Lung (tissue), 12 donors: Measurements from ENCODE around the gene CDK5RAP2. TPM values are rescaled to one million over a fixed set of nuclear protein-coding genes. Genes with fewer than 3 reads are reported as not detected.
A peak's percentile ranks its signal among the peaks of the same experiment; 100 is the strongest.

Experiments
- ATAC-seq: fragments of 200-7000 bp; cut with Tn5 transposase; one replicate; pipeline ENCODE4 v1.9.1; 2020; ENCODE audit warnings: moderate number of reproducible peaks; ENCODE audit not compliant: insufficient read depth, low FRiP score
- DNase-seq, 3 donors: peaks; one replicate each; pipeline ENCODE4 v3.0.0-alpha.2; 2013 to 2017
- H3K27ac ChIP-seq, 2 donors: one replicate each; pipeline ENCODE4 v1.5.1; 2013; ENCODE audit warnings: mild to moderate bottlenecking in 2 of 2, moderate library complexity in 2 of 2, control low read depth in 1 of 2, inconsistent platforms in 1 of 2, low read depth in 1 of 2, low read length in 1 of 2
- H3K27me3 ChIP-seq, 3 donors: one replicate each; pipeline ENCODE4 v1.5.1; 2013; ENCODE audit warnings: low read length in 2 of 3; ENCODE audit not compliant: control insufficient read depth in 3 of 3, insufficient read depth in 3 of 3
- H3K36me3 ChIP-seq, 4 donors: one replicate each; pipeline ENCODE4 v1.5.1; 2013; ENCODE audit warnings: low read length in 4 of 4, mild to moderate bottlenecking in 1 of 4, moderate library complexity in 1 of 4; ENCODE audit not compliant: control insufficient read depth in 4 of 4, insufficient read depth in 4 of 4
- H3K4me1 ChIP-seq, 5 donors: one replicate each; pipeline ENCODE4 v1.5.1; 2013; ENCODE audit warnings: low read length in 5 of 5, mild to moderate bottlenecking in 2 of 5, moderate library complexity in 1 of 5; ENCODE audit not compliant: control insufficient read depth in 5 of 5, insufficient read depth in 5 of 5
- H3K4me3 ChIP-seq: one replicate; pipeline ENCODE4 v1.5.1; 2013; ENCODE audit warnings: mild to moderate bottlenecking, control low read depth, moderate library complexity
- H3K9ac ChIP-seq, 2 donors: one replicate each; pipeline ENCODE4 v1.5.1; 2013; ENCODE audit warnings: low read length in 2 of 2, control low read depth in 1 of 2; ENCODE audit not compliant: insufficient read depth in 1 of 2
- H3K9me3 ChIP-seq, 4 donors: one replicate each; pipeline ENCODE4 v1.5.1; 2013; ENCODE audit warnings: low read length in 3 of 4, mild to moderate bottlenecking in 1 of 4, moderate library complexity in 1 of 4; ENCODE audit not compliant: control insufficient read depth in 4 of 4, insufficient read depth in 3 of 4
- WGBS, 2 donors: extraction: QIAGEN DNeasy Blood & Tissue Kit; methylation state at CpG; one replicate each; pipeline ENCODE4 v1.1.7; 2013; 5-methylcytosine and 5-hydroxymethylcytosine counted together
- polyA plus RNA-seq, 2 donors: library from polyadenylated mRNA; stranded (reverse); fragments of 200-250 nt; gene quantifications; one replicate each; pipeline ENCODE4 v1.2.1, GENCODE V29; 2013
- total RNA-seq, 2 donors: library from RNA; depleted of rRNA in 1 of 2; stranded (reverse); fragments of >200 nt in 1 of 2; gene quantifications; one replicate each; pipeline ENCODE4 v1.2.1, GENCODE V29; 2014 to 2021
- TF ChIP-seq, protein P1 (sequence below): IDR thresholded peaks from 2 replicates; pipeline ENCODE4 v1.5.1; 2012; ENCODE audit warnings: mild to moderate bottlenecking; ENCODE audit errors: control extremely low read depth, extremely low read depth
- donor health status: control.
- donor health status: control.
- donor health status: Bipolar disorder and iron deficiency.
- donor health status: healthy.
- donor health status: DM: yes; HTN: yes; CAD: no.

Gene CDK5RAP2
- total and polyA plus RNA-seq, 4 donors: 25.6 to 65.7 (median 35.9) TPM

DNA sequence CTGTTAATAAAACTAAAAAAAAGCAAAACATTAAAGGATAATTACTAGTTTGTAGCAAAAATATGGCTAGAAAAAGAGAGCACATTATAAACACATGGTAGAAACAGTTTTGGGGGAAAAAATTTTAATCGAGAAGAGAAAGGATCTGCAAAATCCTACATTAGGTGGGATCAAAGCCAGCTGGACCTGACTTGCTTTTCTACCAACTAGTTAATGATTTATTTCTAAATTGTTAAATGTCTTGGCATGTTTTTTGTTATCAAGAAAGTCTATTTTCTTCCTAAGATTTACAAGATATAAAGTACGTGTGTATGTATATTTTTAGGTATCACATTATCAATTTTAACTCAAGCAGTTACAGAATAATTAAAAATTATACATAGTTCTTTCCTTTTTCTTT lies 47.1 kb upstream of the CDK5RAP2 start:
- no peaks in the 10 kb centered on the region for H3K9me3 ChIP-seq
- no peak overlapping the region for H3K9ac ChIP-seq
- peak in 1 of 3 donors; percentile 33 for DNase-seq
- TF ChIP-seq, protein P1, sequence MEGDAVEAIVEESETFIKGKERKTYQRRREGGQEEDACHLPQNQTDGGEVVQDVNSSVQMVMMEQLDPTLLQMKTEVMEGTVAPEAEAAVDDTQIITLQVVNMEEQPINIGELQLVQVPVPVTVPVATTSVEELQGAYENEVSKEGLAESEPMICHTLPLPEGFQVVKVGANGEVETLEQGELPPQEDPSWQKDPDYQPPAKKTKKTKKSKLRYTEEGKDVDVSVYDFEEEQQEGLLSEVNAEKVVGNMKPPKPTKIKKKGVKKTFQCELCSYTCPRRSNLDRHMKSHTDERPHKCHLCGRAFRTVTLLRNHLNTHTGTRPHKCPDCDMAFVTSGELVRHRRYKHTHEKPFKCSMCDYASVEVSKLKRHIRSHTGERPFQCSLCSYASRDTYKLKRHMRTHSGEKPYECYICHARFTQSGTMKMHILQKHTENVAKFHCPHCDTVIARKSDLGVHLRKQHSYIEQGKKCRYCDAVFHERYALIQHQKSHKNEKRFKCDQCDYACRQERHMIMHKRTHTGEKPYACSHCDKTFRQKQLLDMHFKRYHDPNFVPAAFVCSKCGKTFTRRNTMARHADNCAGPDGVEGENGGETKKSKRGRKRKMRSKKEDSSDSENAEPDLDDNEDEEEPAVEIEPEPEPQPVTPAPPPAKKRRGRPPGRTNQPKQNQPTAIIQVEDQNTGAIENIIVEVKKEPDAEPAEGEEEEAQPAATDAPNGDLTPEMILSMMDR: no peak
- peaks cover 0 to 4% (median 1%) of the 10 kb centered on the region in 5 donors for H3K4me1 ChIP-seq
- no peak for ATAC-seq
- H3K4me3 ChIP-seq: no peak overlapping the region
- no peak overlapping the region for H3K27ac ChIP-seq
- H3K27me3 ChIP-seq: no peaks in the 10 kb centered on the region
- no peaks in the 10 kb centered on the region for H3K36me3 ChIP-seq
- WGBS, 2 donors: 71 to 77% methylated on average over 2 of the region's 2 CpGs

DNA sequence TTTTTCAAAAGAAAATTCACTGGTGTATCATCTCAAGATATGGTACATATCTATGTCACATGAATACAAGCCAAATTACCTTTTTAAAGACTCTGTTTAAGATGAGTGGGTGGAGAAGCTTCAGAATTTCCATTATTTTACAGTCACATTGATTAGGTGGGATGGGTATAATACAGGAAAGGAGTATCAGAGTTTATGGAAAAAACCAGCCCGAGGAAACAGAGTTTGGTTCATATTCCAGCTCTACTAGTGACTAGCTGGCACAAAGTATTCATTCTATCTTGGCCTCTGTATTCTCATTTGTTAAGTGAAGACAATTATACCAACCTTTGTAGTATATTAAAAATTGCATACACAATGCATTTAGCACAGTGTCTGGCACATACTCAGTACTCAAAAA lies 46.5 kb upstream of the CDK5RAP2 start:
- WGBS, 2 donors: 83 to 97% methylated on average over 1 of the region's 1 CpG
- no peak overlapping the region for H3K27ac ChIP-seq

DNA sequence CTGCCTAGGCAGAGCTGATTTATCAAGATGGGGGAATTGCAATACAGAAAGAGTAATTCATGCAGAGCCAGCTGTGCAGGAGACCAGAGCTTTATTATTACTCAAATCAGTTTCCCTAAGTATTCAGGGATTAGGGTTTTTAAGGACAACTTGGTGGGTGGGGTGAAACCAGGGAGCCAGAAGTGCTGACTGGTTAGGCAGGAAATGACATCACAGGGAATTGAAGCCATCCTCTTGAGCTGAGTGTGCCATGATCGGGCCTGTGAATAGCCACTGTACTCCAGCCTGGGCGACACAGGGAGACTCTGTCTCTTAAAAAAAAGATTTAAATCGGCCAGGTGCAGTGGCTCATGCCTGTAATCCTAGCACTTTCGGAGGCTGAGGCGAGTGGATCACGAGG lies 45.3 kb upstream of the CDK5RAP2 start:
- Histone ChIP-seq H3K27me3 (no peaks in the 10 kb centered on the region), H3K36me3 (peaks cover 0 to 5% (median 0%) of the 10 kb centered on the region in 4 donors), H3K4me3 (no peak overlapping the region), H3K27ac (no peak overlapping the region), H3K4me1 (peaks cover 0 to 4% (median 1%) of the 10 kb centered on the region in 5 donors), H3K9ac (no peak overlapping the region), H3K9me3 (no peaks in the 10 kb centered on the region)
- DNase-seq: no peak
- 89 to 90% methylated on average over 6 of the region's 6 CpGs for WGBS, 2 donors
- TF ChIP-seq, protein P1: no peak
- ATAC-seq: no peak

More for the DNA sequence above, 46.5 kb upstream of the CDK5RAP2 start:
- ATAC-seq (no peak), DNase-seq (peak in 1 of 3 donors; percentile 6)
- TF ChIP-seq, protein P1: no peak
- Histone ChIP-seq H3K36me3 (peaks cover 0 to 5% (median 0%) of the 10 kb centered on the region in 4 donors), H3K9me3 (no peaks in the 10 kb centered on the region), H3K4me3 (no peak overlapping the region), H3K9ac (no peak overlapping the region), H3K4me1 (peaks cover 0 to 4% (median 1%) of the 10 kb centered on the region in 5 donors), H3K27me3 (no peaks in the 10 kb centered on the region)

DNA sequence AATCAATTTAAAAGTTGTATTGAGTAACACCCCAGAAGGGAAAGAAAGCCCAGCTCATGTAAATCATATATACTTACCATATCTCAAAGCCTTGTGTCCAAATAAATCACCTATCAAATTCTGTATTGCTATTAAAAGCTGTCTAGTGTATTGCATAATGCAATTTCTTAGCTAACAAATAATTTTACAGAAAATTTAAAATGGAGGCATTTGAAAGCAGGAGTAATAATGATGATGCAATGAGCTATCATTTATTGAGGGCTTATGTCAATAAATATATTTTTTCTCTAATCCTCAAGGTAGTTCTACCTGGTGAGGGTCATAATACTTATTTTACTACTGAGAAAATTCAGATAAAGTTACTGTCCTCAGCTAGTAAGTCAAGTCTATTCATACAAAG lies 42.8 kb upstream of the CDK5RAP2 start:
- Histone ChIP-seq H3K9ac (no peak overlapping the region), H3K4me1 (peaks cover 0 to 4% (median 1%) of the 10 kb centered on the region in 5 donors), H3K9me3 (no peaks in the 10 kb centered on the region), H3K36me3 (peaks cover 0 to 5% (median 0%) of the 10 kb centered on the region in 4 donors), H3K4me3 (no peak overlapping the region), H3K27ac (no peak overlapping the region), H3K27me3 (no peaks in the 10 kb centered on the region)
- TF ChIP-seq, protein P1: no peak
- no peak for ATAC-seq
- DNase-seq: no peak
